GM18861 (cell line): ENCODE measurements around the gene ATP6V1C2.
"Not testable (repeated sequence)": the region's sequence is repeated elsewhere in the genome, so short reads cannot be mapped to it uniquely, and the experiment has no call there.

Experiments
- ATAC-seq: cut with Tn5 transposase; IDR thresholded peaks from one replicate; pipeline ENCODE4 v1.9.1; 2021; ENCODE audit not compliant: unreplicated experiment

The ATP6V1C2 gene

GRCh38 chr2:10765914-10766313 lies 44.5 kb downstream of the ATP6V1C2 start:
- ATAC-seq, result no peak

GRCh38 chr2:10768063-10768507 lies 46.7 kb downstream of the ATP6V1C2 start:
- ATAC-seq, result no peak

- ATAC-seq, result no peak
Observed at GRCh38 chr2:10770956-10771750, 49.7 kb downstream of the ATP6V1C2 start.

GRCh38 chr2:10771786-10772185 lies 50.4 kb downstream of the ATP6V1C2 start:
- no peak for ATAC-seq

GRCh38 chr2:10772201-10772867 lies 50.9 kb downstream of the ATP6V1C2 start:
- ATAC-seq, result no peak

- ATAC-seq, result no peak
Observed at GRCh38 chr2:10772868-10773215, 51.4 kb downstream of the ATP6V1C2 start.

- no peak for ATAC-seq
Observed at GRCh38 chr2:10773821-10774341, 52.5 kb downstream of the ATP6V1C2 start.

- ATAC-seq, result no peak
Observed at GRCh38 chr2:10774394-10774793, 53.0 kb downstream of the ATP6V1C2 start.

- ATAC-seq, result no peak
Observed at GRCh38 chr2:10775021-10775780, 53.8 kb downstream of the ATP6V1C2 start.

GRCh38 chr2:10775831-10776230 lies 54.4 kb downstream of the ATP6V1C2 start:
- ATAC-seq, result no peak

GRCh38 chr2:10776231-10776977 lies 55.0 kb downstream of the ATP6V1C2 start:
- no peak for ATAC-seq

GRCh38 chr2:10777111-10777841 lies 55.8 kb downstream of the ATP6V1C2 start:
- ATAC-seq, result no peak

- no peak for ATAC-seq
Observed at GRCh38 chr2:10777842-10778723, 56.7 kb downstream of the ATP6V1C2 start.

- no peak for ATAC-seq
Observed at GRCh38 chr2:10778724-10779115, 57.3 kb downstream of the ATP6V1C2 start.

- ATAC-seq, result no peak
Observed at GRCh38 chr2:10779776-10780490, 58.5 kb downstream of the ATP6V1C2 start.

GRCh38 chr2:10780491-10780820 lies 59.0 kb downstream of the ATP6V1C2 start:
- ATAC-seq, result no peak

- ATAC-seq, result not testable (repeated sequence)
Observed at GRCh38 chr2:10780821-10781220, 59.4 kb downstream of the ATP6V1C2 start.

GRCh38 chr2:10781746-10782145 lies 60.3 kb downstream of the ATP6V1C2 start:
- no peak for ATAC-seq

GRCh38 chr2:10783421-10783820 lies 62.0 kb downstream of the ATP6V1C2 start:
- no peak for ATAC-seq
